Islet precursor cell (in vitro differentiated cells): ENCODE measurements around the gene APOBR.
A peak's percentile ranks its signal among the peaks of the same experiment; 100 is the strongest.
"Not testable (repeated sequence)": the region's sequence is repeated elsewhere in the genome, so short reads cannot be mapped to it uniquely, and the experiment has no call there.

Experiments used
- DNase-seq: peaks from one replicate; pipeline ENCODE4 v3.0.0-alpha.2; 2018

The APOBR gene

GRCh38 chr16:28528463-28528867 is 34.0 kb downstream of the APOBR start:
- DNase-seq: no peak

GRCh38 chr16:28529124-28529523 is 34.7 kb downstream of the APOBR start:
- DNase-seq: no peak

DNA sequence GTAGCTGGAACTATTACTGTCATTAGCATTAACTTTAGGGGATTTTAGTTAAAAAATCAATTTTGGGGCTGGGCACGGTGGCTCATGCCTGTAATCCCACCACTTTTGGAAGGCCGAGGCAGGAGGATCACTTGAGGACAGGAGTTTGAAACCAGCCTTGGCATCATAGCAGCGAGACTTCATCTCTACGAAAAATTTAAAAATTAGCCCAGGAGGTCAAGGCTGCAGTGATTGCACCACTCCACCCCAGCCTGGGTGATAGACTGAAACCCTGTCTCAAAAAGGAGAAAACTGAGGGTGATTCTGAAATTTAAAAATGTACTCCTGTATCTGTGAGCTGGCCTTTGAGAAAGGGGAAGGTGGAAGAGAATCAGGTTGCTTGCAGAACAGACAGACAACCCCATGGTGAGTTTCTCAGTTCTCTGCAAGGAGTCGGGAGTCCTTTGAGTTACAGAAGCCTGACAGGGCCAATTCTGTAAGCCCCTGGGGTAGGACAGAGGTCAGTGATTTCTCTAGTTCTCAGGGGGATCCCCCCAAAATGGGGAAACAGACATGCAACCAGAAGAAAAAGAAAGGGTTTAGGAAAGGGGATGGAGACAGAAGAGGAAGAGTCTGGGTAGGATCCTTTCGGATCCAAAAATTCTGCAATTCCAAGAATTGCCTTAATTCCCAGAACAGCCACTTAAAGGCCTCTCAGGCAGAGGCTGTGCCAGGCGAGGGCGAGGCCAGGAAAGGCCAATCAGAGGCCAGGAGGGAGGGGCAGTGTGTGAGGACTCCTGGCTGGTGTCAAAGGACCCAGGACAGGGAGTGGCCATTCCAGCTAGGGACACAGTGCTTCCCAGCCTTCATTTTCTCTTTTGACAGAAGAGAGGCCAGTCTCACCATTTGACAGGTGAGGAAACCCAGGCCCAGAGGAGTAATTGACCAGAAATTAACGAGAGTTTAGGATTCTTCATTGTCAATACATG is 37.6 kb downstream of the APOBR start:
- DNase-seq: peak; percentile 92

GRCh38 chr16:28532940-28533647 is 38.7 kb downstream of the APOBR start:
- DNase-seq: no peak

GRCh38 chr16:28534542-28535373 is 40.3 kb downstream of the APOBR start:
- DNase-seq: no peak

- no peak for DNase-seq
Measured at GRCh38 chr16:28537076-28537475, 42.6 kb downstream of the APOBR start.

- DNase-seq: no peak
Measured at GRCh38 chr16:28537964-28538732, 43.7 kb downstream of the APOBR start.

- DNase-seq: peak; percentile 69
Measured at GRCh38 chr16:28538733-28539596, 44.5 kb downstream of the APOBR start, which contains the start of gene NUPR1. TSS of gene NUPR1 (minus strand) at chr16:28538974. CDS start at chr16:28538907, 67 bp downstream.

- DNase-seq: no peak
Measured at GRCh38 chr16:28540346-28540745, 45.9 kb downstream of the APOBR start.

DNA sequence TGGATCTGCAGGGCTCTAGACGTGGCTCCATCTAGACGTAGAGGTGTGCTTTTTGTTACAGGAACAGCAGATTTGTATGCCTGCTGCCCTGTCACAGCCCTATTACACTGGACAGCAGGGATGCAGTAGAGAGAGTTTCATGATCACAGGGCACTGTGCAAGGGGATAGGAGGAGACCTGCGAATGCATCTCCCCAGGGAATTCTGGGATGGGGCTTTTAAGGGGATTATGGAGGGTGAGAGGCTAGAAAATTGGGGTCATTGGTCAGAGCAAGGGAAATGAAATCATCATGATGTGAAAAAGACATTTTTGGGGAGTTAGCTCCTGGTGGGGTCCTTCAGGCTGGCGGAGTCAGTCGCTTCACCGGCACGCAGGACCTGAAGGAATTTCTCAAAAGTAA is 48.2 kb downstream of the APOBR start:
- DNase-seq: no peak

GRCh38 chr16:28543072-28543471 is 48.6 kb downstream of the APOBR start:
- no peak for DNase-seq

DNA sequence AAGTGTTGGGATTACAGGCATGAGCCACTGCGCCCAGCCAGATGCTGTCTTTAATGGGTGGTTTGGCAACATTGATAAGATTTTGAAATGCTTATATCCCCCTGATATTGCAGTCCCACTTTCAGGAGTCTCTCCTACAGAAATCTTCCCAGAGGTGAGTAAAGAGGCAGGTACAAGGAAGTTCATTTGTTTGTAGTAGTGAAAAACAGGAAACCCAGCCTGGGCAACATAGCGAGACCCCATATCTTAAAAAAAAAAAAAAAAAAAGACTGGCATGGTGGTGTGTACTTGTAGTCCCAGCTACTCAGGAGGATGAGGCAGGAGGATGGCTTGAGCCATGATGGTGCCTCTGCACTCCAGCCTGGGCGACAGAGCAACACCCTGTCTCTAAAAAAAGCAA is 50.6 kb downstream of the APOBR start:
- no peak for DNase-seq

- DNase-seq: not testable (repeated sequence)
Measured at GRCh38 chr16:28545964-28546363, 51.5 kb downstream of the APOBR start.

GRCh38 chr16:28546626-28547025 is 52.2 kb downstream of the APOBR start:
- DNase-seq: no peak

- no peak for DNase-seq
Measured at GRCh38 chr16:28548306-28548802, 53.9 kb downstream of the APOBR start.
